Urothelium cell line (cell line): ENCODE data around the gene TAF4.

ENCODE experiments used
- DNase-seq: peaks from one replicate; pipeline ENCODE4 v3.0.0; 2011; ENCODE audit warnings: low spot score, mixed read lengths
- FAIRE-seq: peaks from 2 replicates; lab custom pipeline; 2011; peaks lifted over from hg19 to GRCh38; lab: Jason Lieb, UNC

Gene TAF4

GRCh38 chr20:62046431-62046830 is 19.2 kb downstream of the TAF4 start:
- no peak for FAIRE-seq

GRCh38 chr20:62045529-62046285 is 20.0 kb downstream of the TAF4 start:
- DNase-seq, result no peak
- no peak for FAIRE-seq

More at GRCh38 chr20:62046431-62046830, 19.2 kb downstream of the TAF4 start:
- DNase-seq, result no peak

GRCh38 chr20:62045118-62045517 is 20.6 kb downstream of the TAF4 start:
- DNase-seq (no peak), FAIRE-seq (no peak)

GRCh38 chr20:62044631-62045030 is 21.1 kb downstream of the TAF4 start:
- FAIRE-seq (no peak), DNase-seq (no peak)

DNA sequence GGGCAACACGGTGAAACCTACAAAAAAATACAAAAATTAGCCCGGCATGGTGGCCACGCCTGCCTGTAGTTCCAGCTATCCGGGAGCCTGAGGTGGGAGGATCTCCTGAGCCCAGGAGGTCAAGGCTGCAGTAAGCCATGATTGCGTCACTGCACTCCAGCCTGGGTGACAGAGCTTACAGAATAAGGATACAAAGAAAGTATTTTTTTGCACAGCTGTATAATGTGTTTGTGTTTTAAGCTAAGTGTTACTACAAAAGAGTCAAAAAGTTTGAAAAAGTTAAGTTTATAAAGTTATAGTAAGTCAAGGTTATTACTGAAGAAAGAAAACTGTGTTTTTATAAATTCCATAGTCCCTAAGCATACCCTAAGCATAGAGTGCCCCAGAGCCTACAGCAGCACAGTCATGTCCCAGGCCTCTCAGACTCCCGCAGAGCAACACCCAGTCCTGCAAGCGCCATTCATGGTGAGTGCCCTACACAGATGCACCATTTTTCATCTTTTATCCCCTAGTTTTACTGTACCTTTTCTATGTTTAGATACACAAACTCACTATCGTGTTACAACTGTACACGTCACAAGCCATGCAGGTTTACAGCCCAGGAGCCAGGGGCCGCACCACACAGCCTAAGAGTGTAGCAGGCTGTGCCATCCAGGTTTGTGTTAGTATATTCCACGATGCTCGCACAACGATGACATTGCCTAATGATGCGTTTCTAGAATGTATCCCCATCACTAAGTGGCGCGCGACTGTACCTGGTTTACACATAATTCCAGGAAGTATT is 22.4 kb downstream of the TAF4 start:
- FAIRE-seq (no peak), DNase-seq (no peak)

DNA sequence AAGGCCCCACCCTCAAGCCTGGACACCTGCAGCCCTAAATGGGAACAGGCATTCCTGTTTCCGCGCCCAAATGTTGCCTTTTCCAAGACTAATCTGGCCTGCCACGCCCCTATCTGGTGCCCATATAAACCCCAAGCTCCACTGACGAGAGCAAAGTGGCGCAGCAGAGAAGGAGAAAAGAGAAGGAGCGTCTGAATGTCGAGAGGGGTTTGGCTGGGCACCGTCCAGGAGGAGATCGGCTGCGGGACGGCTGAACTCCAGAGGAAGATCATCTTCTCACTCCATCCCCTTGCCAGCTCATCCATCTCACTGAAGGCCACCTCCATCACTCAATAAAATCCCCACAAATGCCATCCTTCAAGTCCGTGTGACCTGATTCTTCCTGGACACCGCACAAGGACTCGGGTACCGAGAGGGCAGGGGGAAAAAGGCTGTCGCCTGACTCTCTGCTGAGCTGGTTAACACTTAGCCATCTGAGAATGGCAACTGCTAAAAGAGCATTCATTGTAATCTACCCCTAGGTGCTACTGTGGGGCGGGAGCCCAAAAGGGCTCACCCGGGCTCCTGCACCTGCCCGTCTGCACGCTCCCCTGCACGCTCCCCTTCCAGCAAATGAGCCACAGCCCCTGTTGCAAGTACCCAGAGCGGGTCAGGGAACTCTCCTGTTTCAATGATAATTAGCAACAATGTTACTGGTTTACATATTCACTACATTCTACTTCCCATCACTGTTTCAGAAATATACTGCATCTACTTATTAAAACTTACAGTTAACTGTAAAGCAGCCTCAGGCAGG is 23.5 kb downstream of the TAF4 start:
- no peak for FAIRE-seq
- no peak for DNase-seq

GRCh38 chr20:62040933-62041332 is 24.7 kb downstream of the TAF4 start:
- no peak for DNase-seq
- FAIRE-seq, result no peak

DNA sequence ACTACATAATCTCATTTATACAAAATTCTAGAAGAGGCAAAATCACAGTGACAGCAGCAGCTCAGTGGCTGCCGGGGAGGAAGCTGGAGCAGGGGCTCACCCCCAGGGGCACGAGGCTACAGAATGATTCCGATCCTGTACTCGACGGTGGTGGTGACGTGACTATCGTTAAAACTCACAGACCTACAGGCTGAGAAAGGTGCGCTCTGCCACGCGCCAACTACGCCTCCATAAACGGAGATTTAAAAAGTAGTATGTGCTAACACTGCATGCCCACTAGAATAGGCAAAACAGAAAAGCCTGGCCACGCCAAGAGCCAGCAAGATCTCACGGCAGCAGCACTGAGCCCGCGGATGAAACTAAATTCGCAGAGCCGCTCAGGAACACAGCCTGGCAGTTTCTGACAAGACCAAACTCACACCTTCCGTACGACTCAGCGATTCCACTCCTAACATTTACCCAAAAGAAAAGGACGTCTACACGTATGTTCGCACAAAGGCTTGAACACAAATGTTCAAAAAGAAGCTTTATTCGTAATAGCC is 25.2 kb downstream of the TAF4 start:
- no peak for DNase-seq
- FAIRE-seq, result no peak

DNA sequence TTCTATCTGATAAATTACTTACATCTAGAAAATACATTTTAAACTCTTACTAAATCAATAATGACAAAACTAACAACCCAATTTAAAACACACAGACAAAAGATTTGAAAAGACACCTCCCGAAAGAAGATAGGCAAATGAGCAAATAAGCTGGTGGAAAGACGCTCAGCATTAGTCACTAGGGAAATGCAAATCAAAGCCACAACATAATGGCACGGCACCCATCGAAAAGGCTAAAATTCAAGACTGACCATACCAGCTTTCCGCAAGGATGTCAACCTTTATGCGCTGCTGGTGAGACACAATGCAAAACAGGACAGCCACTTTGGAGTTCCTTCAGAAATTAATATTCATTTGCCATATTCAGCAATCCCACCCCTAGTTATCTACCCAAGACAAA is 25.9 kb downstream of the TAF4 start:
- DNase-seq (no peak), FAIRE-seq (no peak)

- FAIRE-seq (no peak), DNase-seq (no peak)
Observed at GRCh38 chr20:62032609-62033368, 32.9 kb downstream of the TAF4 start.

DNA sequence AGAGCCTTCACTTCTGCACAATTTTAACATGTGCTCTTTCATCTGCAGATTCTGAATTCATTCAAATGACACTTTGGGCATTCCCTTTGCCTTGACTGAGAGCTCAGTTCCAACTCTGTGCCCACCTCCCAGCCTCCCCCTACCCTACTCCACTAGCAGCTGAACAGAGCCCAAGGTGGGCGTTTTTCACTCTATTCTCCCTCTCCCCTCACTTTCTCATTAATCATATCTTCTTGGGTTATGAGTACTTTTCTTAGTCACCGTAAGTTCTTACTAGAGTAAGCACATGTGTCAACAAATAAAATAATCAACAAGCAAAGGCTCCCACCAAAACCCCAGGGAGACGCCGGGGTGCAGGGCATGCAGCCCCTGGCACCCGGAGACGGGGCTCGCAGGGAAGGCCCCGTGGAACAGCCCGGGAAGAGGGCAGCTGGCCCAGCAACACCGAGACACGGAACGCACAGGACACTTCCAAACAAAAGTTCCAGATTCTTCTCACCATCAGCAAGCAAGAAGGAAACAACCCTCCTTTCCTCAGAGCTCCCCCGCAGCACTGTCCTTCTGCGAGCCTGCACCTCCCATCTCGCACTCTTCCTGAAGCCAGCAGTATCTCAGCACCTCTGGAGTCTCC is 34.1 kb downstream of the TAF4 start:
- FAIRE-seq, result no peak

DNA sequence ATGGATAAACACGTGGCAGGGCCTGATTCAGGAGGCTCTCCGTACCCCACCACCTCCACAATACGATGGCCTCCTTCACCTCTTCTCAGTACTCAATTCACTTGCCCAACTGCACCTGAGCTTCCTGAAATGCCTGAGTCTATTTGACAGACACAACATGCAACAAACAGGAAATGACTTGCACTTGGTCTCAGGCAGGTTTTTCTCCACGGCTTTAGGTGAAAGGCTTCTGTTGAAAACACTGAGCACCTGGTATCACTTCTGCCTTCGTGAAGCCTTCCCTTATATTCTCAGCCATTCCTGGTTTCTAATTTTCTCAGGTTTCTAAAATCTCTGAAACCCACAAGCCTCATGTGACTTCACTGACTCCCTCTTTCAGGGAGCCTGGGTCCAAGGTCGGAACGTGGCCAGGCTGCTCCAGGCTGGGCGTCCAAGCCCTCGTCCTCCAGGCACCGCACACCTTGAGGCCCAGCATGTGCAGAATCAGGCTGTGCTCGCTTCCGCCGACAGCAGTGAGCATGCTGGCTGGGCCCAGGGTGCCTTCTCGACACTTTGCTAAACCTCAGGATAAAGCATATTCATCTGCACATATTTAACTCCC is 34.7 kb downstream of the TAF4 start:
- FAIRE-seq (no peak), DNase-seq (no peak)

More for the DNA sequence above, 34.1 kb downstream of the TAF4 start:
- no peak for DNase-seq

GRCh38 chr20:62030357-62030756 is 35.3 kb downstream of the TAF4 start:
- FAIRE-seq, result no peak
- DNase-seq, result no peak

DNA sequence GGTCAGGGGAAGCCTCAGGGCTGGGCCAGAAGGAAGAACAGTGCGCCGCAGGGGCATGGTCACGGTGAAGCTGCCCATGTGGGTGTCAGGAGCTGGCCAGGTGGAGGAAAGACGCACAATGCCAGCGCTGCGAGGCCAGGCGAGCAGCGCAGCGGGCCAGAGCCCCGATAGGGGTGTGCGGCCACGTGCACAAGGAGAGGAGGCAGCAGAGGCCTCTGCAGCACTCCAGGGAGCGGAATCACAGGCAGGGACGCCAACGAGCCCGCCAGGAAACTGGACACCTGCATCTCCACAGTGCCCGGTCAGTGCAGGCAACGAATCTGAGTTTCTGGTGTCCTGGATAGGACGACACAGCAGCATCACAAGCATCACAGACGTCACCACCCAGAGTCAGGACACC is 35.7 kb downstream of the TAF4 start:
- no peak for FAIRE-seq

DNA sequence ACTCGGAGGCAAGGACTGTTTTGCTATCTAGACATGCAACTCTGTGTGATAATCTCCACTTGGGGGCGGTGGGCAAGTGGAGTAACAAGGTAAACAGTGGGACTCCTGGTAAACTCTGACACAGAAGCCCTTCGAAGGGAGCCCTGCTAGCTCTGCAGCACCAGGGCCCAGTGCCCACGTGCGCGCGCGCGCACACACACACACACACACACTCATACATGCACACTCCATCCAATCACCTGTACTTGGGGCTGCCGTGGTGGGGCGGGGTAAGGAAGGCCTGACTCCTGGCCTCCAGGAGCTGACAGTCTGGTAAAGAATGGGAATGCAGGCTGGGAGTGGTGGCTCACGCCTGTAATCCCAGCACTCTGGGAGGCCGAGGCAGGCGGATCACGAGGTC is 36.4 kb downstream of the TAF4 start:
- no peak for FAIRE-seq
- no peak for DNase-seq

More for the DNA sequence above, 35.7 kb downstream of the TAF4 start:
- DNase-seq, result no peak

- FAIRE-seq, result no peak
- DNase-seq, result no peak
Observed at GRCh38 chr20:62028384-62028783, 37.3 kb downstream of the TAF4 start.

GRCh38 chr20:62027698-62028321 is 37.9 kb downstream of the TAF4 start:
- no peak for FAIRE-seq

DNA sequence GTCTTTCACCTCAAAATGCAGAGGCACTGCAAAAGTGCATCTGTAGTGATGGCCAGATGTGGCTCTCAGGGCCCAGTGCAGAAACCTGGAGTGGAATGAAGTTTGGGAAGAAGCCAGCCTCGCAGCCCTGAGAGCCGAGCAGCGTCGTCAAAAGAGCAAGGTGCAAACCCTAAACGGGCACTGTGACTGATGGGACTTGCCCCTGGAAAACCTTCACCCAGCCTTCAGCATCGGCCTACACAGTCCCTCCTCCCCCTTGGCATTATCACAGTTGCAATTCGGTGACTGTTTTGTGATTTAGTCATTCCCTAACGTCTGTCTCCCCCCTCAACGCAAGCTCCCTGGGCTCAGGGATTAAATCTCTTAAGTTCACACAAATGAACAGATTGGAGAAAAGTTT is 38.6 kb downstream of the TAF4 start:
- no peak for DNase-seq
- FAIRE-seq, result no peak

More at GRCh38 chr20:62027698-62028321, 37.9 kb downstream of the TAF4 start:
- no peak for DNase-seq

DNA sequence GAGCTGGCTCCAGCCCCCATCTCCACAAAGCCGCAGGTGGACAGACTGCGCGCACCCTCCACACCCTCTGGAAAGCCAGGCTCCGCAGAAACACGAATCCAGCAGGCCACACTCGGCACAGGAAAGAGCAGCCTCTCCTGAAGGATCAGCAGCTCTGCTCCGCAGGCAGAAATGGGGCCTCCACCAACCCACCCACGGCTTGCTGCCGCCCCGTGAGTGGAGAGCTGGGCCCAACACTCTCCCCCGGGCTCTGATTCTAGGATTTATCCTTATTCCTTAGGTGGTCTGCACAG is 39.2 kb downstream of the TAF4 start:
- no peak for DNase-seq
- no peak for FAIRE-seq
